Fibroblast of villous mesenchyme (primary cell): ENCODE data around the gene PAX5. TPM values are rescaled to one million over a fixed set of nuclear protein-coding genes. Genes with fewer than 3 reads are reported as not detected.

Experiments
- DNase-seq: peaks from one replicate; pipeline ENCODE4 v3.0.0-alpha.2; 2010; ENCODE audit warnings: low read depth
- H3K4me3 ChIP-seq: 2 replicates; pipeline ENCODE4 v1.5.1; 2011; ENCODE audit warnings: low read depth, mild to moderate bottlenecking, low read length
- total RNA-seq: library from RNA; depleted of rRNA; stranded (reverse); fragments of >200 nt; gene quantifications from 2 replicates; pipeline ENCODE4 v1.2.3, GENCODE V29; 2012
- TF ChIP-seq, protein P1 (sequence below): IDR thresholded peaks from 2 replicates; pipeline ENCODE4 v1.5.1; 2012; ENCODE audit warnings: low read depth, mild to moderate bottlenecking, low read length; ENCODE audit not compliant: insufficient read depth

Gene PAX5
- total RNA-seq, 1 donor: not detected

GRCh38 chr9:36864491-36865410, 169.3 kb downstream of the PAX5 start:
- no peak overlapping the region for H3K4me3 ChIP-seq
- no peak for DNase-seq
- TF ChIP-seq, protein P1, sequence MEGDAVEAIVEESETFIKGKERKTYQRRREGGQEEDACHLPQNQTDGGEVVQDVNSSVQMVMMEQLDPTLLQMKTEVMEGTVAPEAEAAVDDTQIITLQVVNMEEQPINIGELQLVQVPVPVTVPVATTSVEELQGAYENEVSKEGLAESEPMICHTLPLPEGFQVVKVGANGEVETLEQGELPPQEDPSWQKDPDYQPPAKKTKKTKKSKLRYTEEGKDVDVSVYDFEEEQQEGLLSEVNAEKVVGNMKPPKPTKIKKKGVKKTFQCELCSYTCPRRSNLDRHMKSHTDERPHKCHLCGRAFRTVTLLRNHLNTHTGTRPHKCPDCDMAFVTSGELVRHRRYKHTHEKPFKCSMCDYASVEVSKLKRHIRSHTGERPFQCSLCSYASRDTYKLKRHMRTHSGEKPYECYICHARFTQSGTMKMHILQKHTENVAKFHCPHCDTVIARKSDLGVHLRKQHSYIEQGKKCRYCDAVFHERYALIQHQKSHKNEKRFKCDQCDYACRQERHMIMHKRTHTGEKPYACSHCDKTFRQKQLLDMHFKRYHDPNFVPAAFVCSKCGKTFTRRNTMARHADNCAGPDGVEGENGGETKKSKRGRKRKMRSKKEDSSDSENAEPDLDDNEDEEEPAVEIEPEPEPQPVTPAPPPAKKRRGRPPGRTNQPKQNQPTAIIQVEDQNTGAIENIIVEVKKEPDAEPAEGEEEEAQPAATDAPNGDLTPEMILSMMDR: no peak

GRCh38 chr9:36862206-36863145, 171.6 kb downstream of the PAX5 start:
- DNase-seq: peak; percentile 32
- TF ChIP-seq, protein P1: peak; percentile 69
- H3K4me3 ChIP-seq: no peak overlapping the region

- H3K4me3 ChIP-seq: no peak overlapping the region
- TF ChIP-seq, protein P1: no peak
- no peak for DNase-seq
These were observed 172.4 kb downstream of the PAX5 start for GRCh38 chr9:36861528-36862205.

GRCh38 chr9:36858805-36859375, 175.2 kb downstream of the PAX5 start:
- no peak for DNase-seq
- no peak overlapping the region for H3K4me3 ChIP-seq
- TF ChIP-seq, protein P1: no peak

DNA sequence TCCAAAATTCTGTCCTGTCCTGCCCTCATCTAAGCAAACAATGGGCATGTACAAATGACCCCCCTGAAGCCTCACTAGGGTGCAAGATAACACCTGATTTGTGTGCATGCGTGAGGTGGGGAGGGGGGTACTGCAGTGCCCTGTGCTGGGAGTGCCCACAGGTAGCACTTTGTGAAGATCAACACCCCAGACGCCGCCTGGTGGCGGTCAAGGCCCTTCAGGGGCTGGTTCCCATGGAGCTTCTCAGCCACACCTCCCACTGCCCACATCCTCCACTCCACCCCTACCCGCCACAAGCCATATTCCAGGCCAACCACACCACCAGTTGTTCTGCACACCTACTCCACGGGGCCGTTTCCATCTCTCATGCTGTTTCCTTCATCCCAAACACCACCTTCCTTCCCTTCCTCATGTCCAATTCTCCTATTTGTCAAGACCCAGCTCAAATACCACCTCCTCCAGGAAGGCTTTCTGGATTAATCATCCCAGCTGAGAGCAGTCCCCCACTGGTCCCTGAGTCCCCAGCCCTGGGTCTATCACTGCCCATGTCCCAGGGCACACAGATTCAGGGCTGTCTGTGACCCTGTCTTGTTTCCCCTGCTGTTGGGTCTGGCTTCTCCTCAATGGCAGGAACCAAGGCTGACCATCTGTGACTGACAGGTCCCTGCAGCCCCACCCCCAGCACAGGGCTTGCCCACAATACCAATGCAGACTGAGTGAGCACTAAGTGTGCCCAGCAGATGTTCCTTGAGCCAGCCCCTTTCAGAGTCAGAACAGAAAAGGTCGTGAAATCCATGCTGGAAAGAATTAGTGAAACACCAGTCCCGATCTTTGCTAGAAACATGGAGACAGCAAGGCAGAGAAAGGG, 178.4 kb downstream of the PAX5 start:
- H3K4me3 ChIP-seq: no peak overlapping the region
- TF ChIP-seq, protein P1: peak; percentile 24
- no peak for DNase-seq

DNA sequence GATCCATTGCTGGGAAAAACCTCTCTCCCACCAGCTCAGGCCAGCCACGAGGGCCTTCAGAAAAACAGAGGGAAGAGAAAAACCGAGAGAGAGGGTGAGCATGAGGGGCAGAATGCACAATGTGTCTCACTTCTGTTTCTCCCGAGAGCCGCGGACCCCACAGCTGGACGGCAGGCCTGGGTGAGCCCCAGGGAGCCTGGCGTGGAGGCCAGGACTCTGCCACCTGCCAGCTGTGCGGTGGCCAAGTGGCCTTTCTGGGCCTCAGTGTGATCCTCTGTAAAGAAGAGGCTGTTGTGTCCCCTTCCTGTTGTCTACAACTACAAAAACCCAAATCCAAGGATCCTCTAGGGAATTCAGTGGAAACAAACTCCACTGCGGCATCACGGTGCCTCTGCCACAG, 179.3 kb downstream of the PAX5 start:
- TF ChIP-seq, protein P1: no peak
- H3K4me3 ChIP-seq: no peak overlapping the region
- no peak for DNase-seq
